Effector memory CD4-positive, alpha-beta T cell (primary cell): ENCODE data around the gene TM9SF1.

ENCODE experiments used
- DNase-seq, 3 donors: peaks; one replicate each; pipeline ENCODE4 v3.0.0-alpha.2; 2020
- H3K27ac ChIP-seq: 2 replicates; pipeline ENCODE4 v1.7.0; 2013; ENCODE audit warnings: mild to moderate bottlenecking, low read length, moderate library complexity; ENCODE audit not compliant: insufficient read depth, poor library complexity, severe bottlenecking
- H3K27me3 ChIP-seq: replicated peaks from 2 replicates; pipeline ENCODE4 v1.7.0; 2013; ENCODE audit warnings: mild to moderate bottlenecking, low read length; ENCODE audit not compliant: insufficient read depth, control insufficient read depth, poor library complexity, severe bottlenecking
- H3K36me3 ChIP-seq: 2 replicates; pipeline ENCODE4 v1.7.0; 2013; ENCODE audit warnings: mild to moderate bottlenecking, low read length, moderate library complexity; ENCODE audit not compliant: control insufficient read depth, insufficient read depth
- H3K4me1 ChIP-seq: 2 replicates; pipeline ENCODE4 v1.7.0; 2013; ENCODE audit warnings: low read length, mild to moderate bottlenecking; ENCODE audit not compliant: control insufficient read depth, insufficient read depth, poor library complexity, severe bottlenecking
- H3K4me3 ChIP-seq: 2 replicates; pipeline ENCODE4 v1.7.0; 2013; ENCODE audit warnings: low read length, low read depth, mild to moderate bottlenecking; ENCODE audit not compliant: insufficient read depth, poor library complexity, severe bottlenecking
- H3K9me3 ChIP-seq: 2 replicates; pipeline ENCODE4 v1.7.0; 2013; ENCODE audit warnings: mild to moderate bottlenecking, low read length, moderate library complexity; ENCODE audit not compliant: control insufficient read depth

TM9SF1 gene

DNA sequence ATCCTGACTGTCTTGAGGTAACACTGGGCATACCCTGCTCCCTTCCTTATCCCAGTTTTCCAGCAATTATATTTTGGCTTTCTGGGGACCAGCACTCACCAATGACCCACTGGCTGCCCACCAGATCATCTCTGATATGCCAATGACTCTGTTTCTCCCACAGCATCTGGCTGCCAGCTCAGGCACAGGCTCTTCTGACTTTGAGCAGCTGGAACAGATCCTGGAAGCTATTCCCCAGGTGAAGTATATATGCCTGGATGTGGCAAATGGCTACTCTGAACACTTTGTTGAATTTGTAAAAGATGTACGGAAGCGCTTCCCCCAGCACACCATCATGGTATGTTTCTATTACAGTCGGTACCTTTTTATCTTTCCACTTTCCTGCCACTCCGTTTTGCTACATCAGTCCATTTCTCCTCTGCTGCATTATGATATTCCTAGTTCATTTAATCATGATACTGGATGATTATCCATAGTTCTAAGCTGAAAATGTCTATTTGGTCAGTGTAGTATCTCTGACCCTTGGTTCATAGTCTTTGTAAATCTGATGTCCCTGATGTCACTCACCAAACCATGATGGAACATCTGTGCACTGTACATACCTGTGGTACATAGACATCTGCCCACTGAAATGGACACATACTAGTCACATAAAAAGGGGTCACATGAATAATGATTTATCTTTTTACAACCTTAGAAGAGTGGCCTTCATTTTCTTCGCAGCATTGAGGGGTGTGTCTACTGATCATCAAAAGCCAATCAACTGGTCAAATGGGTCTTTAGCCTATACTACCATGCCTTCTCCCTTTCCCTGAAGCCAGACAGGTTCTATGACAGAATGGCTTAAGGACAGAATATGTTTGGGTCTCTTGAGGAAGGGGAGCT is 40.8 kb upstream of the TM9SF1 start:
- Histone ChIP-seq H3K9me3 (no peaks in the 10 kb centered on the region), H3K4me1 (peaks cover 46% of the 10 kb centered on the region), H3K27ac (no peak overlapping the region), H3K27me3 (no peaks in the 10 kb centered on the region), H3K36me3 (peaks cover 52% of the 10 kb centered on the region), H3K4me3 (no peak overlapping the region)
- DNase-seq, result no peak

DNA sequence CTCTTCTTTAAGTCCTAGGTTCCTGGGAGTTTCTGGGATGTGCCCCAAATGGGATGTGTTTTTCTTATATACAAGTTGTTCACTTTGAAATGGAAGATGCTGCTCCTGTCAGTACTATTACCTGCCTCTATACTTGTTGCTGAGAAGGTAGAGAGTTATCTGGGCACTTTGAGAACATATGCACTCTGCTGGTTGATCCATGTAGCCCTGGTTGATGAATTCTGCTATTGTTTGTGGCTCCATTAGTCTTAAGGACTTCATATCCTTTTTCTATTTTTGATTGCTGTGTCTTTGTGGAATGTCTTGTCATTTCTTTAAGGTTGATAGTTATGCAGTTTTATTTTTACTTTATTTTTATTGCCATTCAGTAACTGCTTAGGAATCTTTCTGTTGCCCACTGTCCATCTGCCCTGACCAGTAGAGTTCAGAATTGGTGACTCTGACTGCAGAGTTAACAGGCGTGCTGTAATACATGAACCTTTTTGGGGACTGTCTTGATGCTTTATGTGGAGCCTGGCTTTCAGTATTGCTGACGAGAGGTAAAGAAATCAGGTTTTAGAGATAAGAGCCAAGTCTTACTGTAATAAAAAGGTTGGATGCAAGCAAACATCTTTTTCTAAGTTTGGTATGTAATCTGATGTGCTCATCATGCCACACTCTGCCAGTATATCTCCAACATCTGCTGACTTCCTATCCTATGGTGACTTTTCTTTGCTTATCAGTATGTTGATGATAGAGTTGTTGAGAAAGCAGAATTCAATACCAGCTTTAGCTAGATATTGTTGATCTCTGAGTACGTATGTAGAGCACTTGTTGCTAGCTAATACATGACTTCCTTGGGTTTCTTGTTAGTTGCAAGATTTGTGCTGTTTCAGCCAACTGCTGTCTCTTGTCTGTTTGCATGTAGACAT is 39.1 kb upstream of the TM9SF1 start:
- Histone ChIP-seq H3K27ac (peak overlapping the region; percentile 83), H3K9me3 (no peaks in the 10 kb centered on the region), H3K36me3 (peaks cover 37% of the 10 kb centered on the region), H3K4me1 (peaks cover 34% of the 10 kb centered on the region), H3K4me3 (no peak overlapping the region), H3K27me3 (no peaks in the 10 kb centered on the region)
- no peak for DNase-seq

- H3K36me3 ChIP-seq, result peaks cover 30% of the 10 kb centered on the region
These were observed 38.3 kb upstream of the TM9SF1 start for GRCh38 chr14:24233538-24233866.

DNA sequence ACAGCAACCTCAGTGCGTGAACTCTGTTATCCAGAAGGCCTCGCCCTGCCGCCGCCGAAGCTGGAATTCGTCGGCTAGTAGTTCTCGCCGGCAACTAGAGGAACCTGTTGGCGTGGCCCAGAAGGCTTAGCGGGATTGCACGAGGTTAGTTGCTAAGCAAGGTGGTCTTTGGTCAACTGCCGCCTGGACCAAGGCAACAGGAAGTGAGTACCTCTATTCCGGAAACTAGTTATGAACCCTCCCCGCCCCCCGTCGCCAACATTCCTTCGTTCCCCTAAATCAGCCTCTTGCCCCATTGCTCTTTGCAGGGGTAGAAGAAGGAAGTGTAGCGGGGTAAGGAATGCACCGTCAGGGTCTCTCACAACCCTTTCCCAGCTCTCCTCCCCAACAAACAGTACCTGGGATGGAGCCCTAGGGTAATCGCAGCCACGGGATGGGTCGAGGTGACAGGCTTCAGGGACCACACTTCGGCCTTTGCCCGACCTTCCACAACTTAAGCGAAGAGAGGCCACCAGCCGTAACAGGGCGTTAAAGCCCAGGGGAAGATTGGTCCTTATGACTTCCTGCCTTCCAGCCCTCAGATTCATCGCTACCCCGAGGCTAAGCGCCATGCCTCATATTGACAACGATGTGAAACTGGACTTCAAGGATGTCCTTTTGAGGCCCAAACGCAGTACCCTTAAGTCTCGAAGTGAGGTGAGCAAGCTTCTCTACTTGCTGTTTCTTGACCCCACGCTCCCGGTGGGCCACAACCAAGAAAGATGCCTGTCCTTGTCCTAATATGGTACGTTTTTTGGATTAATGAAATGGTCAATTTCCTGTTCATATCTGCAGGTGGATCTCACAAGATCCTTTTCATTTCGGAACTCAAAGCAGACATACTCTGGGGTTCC is 37.6 kb upstream of the TM9SF1 start, which contains the start of gene GMPR2:
GMPR2 (plus strand) TSS at position 285 of the 893 bp plus-strand sequence; CDS start at position 610, 325 bp downstream.
- Histone ChIP-seq H3K27me3 (no peaks in the 10 kb centered on the region), H3K9me3 (no peaks in the 10 kb centered on the region), H3K27ac (peak within 1 kb of the TSS; percentile 83), H3K4me3 (peak within 1 kb of the TSS; percentile 98), H3K36me3 (peaks cover 24% of the 10 kb centered on the region), H3K4me1 (peaks cover 28% of the 10 kb centered on the region)
- DNase-seq, result no peak

More at GRCh38 chr14:24233538-24233866, 38.3 kb upstream of the TM9SF1 start:
- peaks cover 28% of the 10 kb centered on the region for H3K4me1 ChIP-seq
- peak overlapping the region; percentile 98 for H3K4me3 ChIP-seq
- H3K9me3 ChIP-seq, result no peaks in the 10 kb centered on the region
- H3K27me3 ChIP-seq, result no peaks in the 10 kb centered on the region
- H3K27ac ChIP-seq, result peak overlapping the region; percentile 83
- DNase-seq, result no peak

GRCh38 chr14:24232121-24232644 is 36.9 kb upstream of the TM9SF1 start, which contains the start of gene NEDD8:
Gene NEDD8, minus strand, starts transcription at chr14:24232367. Its CDS starts 100 bp downstream, at chr14:24232267.
- Histone ChIP-seq H3K4me3 (peak within 1 kb of the TSS; percentile 98), H3K4me1 (peaks cover 28% of the 10 kb centered on the region), H3K27me3 (no peaks in the 10 kb centered on the region), H3K27ac (peak within 1 kb of the TSS; percentile 83), H3K36me3 (peaks cover 17% of the 10 kb centered on the region), H3K9me3 (no peaks in the 10 kb centered on the region)
- DNase-seq, result peak; percentile 78 to 85 (median 84)

GRCh38 chr14:24231263-24232120 is 36.3 kb upstream of the TM9SF1 start:
- Histone ChIP-seq H3K4me1 (peaks cover 28% of the 10 kb centered on the region), H3K9me3 (no peaks in the 10 kb centered on the region), H3K27me3 (no peaks in the 10 kb centered on the region), H3K36me3 (peaks cover 10% of the 10 kb centered on the region), H3K4me3 (peak overlapping the region; percentile 98), H3K27ac (peak overlapping the region; percentile 83)
- DNase-seq, result peak in 2 of 3 donors; percentile 9 to 11

DNA sequence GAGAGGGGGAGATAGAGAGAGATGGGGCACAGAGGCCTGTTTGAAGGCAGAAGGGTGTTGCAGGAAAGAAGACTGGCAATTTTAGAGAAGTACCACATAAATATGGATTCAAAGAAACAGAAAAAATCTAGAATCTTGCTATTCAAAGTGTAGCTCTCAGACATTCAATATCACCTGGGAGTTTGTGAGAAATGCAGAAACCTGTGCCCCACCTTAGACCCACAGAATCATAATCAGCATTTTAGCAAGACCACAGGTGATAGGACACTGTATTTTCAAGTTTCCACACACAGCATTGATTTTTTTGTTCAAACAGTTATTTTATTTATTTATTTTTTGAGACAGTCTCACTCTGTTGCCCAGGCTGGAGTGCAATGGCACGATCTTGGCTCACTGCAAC is 33.7 kb upstream of the TM9SF1 start:
- Histone ChIP-seq H3K9me3 (no peaks in the 10 kb centered on the region), H3K27ac (no peak overlapping the region), H3K27me3 (no peaks in the 10 kb centered on the region), H3K4me3 (no peak overlapping the region), H3K36me3 (no peaks in the 10 kb centered on the region), H3K4me1 (peaks cover 22% of the 10 kb centered on the region)
- no peak for DNase-seq

GRCh38 chr14:24226473-24226872 is 31.2 kb upstream of the TM9SF1 start:
- H3K27ac ChIP-seq, result no peak overlapping the region
- no peaks in the 10 kb centered on the region for H3K36me3 ChIP-seq
- H3K27me3 ChIP-seq, result no peaks in the 10 kb centered on the region
- peaks cover 6% of the 10 kb centered on the region for H3K4me1 ChIP-seq
- H3K9me3 ChIP-seq, result no peaks in the 10 kb centered on the region
- no peak for DNase-seq
- no peak overlapping the region for H3K4me3 ChIP-seq
